ENCODE results near the gene THEM4.

Gene THEM4

DNA sequence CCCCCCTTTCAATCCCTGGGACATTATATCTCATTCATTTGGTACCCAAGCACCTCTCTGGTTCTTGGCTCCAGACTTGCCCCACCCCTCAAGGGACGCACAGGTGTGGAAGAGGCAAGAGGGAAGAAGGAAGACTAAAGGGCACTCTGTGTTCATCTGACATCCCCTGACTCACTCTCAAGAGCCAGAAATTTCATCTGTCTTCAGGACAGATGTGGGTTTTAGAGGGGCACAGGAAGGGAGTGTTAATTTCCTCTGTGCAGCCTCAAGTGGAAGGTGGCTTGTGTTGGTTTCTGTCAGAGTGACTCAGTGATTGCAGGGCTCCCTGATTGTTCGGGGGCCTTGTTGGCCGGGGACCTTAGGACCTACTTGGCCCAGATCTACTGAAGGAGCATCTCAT is 72.1 kb downstream of the THEM4 start:
- H3K4me1 ChIP-seq (ENCODE audit: insufficient read depth, poor library complexity, severe bottlenecking): peaks cover 39% of the 10 kb centered on the region
- DNase-seq (ENCODE audit: low spot score): peak; percentile 84
- peak; percentile 58 for ATAC-seq (ENCODE audit: low read depth)

DNA sequence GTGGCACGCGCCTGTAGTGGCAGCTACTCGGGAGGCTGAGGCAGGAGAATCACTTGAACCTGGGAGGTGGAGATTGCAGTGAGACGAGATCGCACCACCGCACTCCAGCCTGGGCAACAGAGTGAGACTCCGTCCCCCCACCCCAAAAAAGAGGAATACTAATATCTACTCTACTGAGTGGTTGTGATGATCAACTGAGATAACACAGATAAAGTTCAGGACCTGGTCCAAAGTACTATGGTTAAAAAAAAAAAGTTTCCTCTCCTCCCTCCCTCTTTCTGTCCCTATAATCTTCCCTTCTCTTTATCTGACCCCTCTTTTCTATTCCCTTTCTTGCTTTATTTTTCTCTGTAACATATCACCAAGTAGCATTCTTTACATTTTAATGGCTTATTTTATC is 73.7 kb downstream of the THEM4 start:
- no peaks in the 10 kb centered on the region for H3K9me3 ChIP-seq (ENCODE audit: severe bottlenecking)
- no peaks in the 10 kb centered on the region for H3K36me3 ChIP-seq (ENCODE audit: low read depth)
- DNase-seq (ENCODE audit: low spot score): no peak
- H3K4me3 ChIP-seq (ENCODE audit: severe bottlenecking): no peak overlapping the region
- TF ChIP-seq, protein P1, sequence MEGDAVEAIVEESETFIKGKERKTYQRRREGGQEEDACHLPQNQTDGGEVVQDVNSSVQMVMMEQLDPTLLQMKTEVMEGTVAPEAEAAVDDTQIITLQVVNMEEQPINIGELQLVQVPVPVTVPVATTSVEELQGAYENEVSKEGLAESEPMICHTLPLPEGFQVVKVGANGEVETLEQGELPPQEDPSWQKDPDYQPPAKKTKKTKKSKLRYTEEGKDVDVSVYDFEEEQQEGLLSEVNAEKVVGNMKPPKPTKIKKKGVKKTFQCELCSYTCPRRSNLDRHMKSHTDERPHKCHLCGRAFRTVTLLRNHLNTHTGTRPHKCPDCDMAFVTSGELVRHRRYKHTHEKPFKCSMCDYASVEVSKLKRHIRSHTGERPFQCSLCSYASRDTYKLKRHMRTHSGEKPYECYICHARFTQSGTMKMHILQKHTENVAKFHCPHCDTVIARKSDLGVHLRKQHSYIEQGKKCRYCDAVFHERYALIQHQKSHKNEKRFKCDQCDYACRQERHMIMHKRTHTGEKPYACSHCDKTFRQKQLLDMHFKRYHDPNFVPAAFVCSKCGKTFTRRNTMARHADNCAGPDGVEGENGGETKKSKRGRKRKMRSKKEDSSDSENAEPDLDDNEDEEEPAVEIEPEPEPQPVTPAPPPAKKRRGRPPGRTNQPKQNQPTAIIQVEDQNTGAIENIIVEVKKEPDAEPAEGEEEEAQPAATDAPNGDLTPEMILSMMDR (IDR thresholded peaks at IDR 0.05; ENCODE audit: poor library complexity, severe bottlenecking): no peak
- H3K27ac ChIP-seq (ENCODE audit: poor library complexity, severe bottlenecking): peak overlapping the region; percentile 75
- H3K4me1 ChIP-seq (ENCODE audit: insufficient read depth, poor library complexity, severe bottlenecking): peaks cover 41% of the 10 kb centered on the region
- no peak for ATAC-seq (ENCODE audit: low read depth)
- no peaks in the 10 kb centered on the region for H3K27me3 ChIP-seq (ENCODE audit: insufficient read depth, poor library complexity, severe bottlenecking)

More for the DNA sequence above, 72.1 kb downstream of the THEM4 start:
- no peaks in the 10 kb centered on the region for H3K27me3 ChIP-seq (ENCODE audit: insufficient read depth, poor library complexity, severe bottlenecking)
- H3K27ac ChIP-seq (ENCODE audit: poor library complexity, severe bottlenecking): peak overlapping the region; percentile 75
- H3K9me3 ChIP-seq (ENCODE audit: severe bottlenecking): no peaks in the 10 kb centered on the region
- H3K4me3 ChIP-seq (ENCODE audit: severe bottlenecking): no peak overlapping the region
- TF ChIP-seq, protein P1 (IDR thresholded peaks at IDR 0.05; ENCODE audit: poor library complexity, severe bottlenecking): no peak
- H3K36me3 ChIP-seq (ENCODE audit: low read depth): no peaks in the 10 kb centered on the region

DNA sequence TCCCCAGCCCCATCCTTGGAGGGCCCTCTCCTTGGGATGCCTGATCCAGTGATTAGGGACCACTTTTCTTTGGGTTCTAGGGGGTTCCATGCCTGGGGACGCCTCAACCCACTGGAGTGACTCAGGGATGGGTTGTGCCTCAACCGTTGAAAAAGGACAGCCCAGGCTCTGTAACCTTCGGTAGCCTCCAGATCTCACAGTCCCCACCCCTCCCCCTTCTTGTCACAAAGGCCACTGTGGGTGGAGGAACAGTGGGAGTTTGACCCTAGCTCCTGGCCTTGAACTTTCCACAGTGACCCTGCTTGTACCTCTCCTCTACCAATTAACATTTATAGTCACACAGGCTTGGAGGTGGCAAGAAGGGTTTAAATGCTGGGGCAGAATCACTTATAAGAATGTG is 75.1 kb downstream of the THEM4 start:
- no peaks in the 10 kb centered on the region for H3K36me3 ChIP-seq (ENCODE audit: low read depth)
- H3K4me1 ChIP-seq (ENCODE audit: insufficient read depth, poor library complexity, severe bottlenecking): peaks cover 42% of the 10 kb centered on the region
- H3K27me3 ChIP-seq (ENCODE audit: insufficient read depth, poor library complexity, severe bottlenecking): no peaks in the 10 kb centered on the region
- ATAC-seq (ENCODE audit: low read depth) (no peak), DNase-seq (ENCODE audit: low spot score) (no peak)
- no peak overlapping the region for H3K27ac ChIP-seq (ENCODE audit: poor library complexity, severe bottlenecking)
- TF ChIP-seq, protein P1 (IDR thresholded peaks at IDR 0.05; ENCODE audit: poor library complexity, severe bottlenecking): no peak
- no peak overlapping the region for H3K4me3 ChIP-seq (ENCODE audit: severe bottlenecking)
- H3K9me3 ChIP-seq (ENCODE audit: severe bottlenecking): no peaks in the 10 kb centered on the region

DNA sequence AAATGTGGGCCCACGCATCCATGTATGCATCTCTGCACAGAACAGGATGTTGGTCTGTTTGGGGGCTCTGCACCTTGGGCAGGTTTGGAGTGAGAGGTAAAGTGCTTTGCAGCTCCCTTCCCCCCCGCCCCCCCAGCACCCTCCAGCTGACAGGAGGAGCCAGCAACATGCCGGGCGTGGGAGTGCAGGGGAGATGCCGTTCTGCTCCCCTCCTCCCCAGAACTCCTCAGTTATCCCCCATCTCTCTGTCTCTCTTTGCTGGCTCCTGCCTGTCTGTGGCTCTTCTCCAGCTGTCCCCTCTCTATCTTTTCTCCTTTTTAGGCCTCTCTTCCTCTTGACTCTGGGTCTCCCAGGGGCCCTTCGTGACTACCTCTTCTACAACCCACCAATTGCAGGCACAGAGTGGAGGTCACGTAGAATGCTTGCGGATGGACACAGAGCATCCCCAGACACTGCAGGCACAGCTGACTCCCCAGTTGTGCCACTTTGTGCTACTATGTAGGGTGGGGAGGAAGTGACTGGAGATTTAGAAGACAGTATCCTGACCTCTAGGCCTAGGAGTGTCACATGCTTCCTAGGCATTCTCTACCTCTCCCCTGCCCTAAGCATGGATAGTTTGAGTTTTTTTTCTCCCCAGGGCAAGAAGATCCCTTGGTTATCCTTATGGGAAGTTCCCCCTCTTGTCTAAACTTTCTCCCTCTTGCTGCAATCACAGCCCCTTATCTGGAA is 76.0 kb downstream of the THEM4 start:
- H3K36me3 ChIP-seq (ENCODE audit: low read depth): no peaks in the 10 kb centered on the region
- no peak overlapping the region for H3K27ac ChIP-seq (ENCODE audit: poor library complexity, severe bottlenecking)
- TF ChIP-seq, protein P1 (IDR thresholded peaks at IDR 0.05; ENCODE audit: poor library complexity, severe bottlenecking): no peak
- no peak for ATAC-seq (ENCODE audit: low read depth)
- H3K9me3 ChIP-seq (ENCODE audit: severe bottlenecking): no peaks in the 10 kb centered on the region
- H3K4me1 ChIP-seq (ENCODE audit: insufficient read depth, poor library complexity, severe bottlenecking): peaks cover 43% of the 10 kb centered on the region
- no peak for DNase-seq (ENCODE audit: low spot score)
- no peak overlapping the region for H3K4me3 ChIP-seq (ENCODE audit: severe bottlenecking)
- H3K27me3 ChIP-seq (ENCODE audit: insufficient read depth, poor library complexity, severe bottlenecking): no peaks in the 10 kb centered on the region

DNA sequence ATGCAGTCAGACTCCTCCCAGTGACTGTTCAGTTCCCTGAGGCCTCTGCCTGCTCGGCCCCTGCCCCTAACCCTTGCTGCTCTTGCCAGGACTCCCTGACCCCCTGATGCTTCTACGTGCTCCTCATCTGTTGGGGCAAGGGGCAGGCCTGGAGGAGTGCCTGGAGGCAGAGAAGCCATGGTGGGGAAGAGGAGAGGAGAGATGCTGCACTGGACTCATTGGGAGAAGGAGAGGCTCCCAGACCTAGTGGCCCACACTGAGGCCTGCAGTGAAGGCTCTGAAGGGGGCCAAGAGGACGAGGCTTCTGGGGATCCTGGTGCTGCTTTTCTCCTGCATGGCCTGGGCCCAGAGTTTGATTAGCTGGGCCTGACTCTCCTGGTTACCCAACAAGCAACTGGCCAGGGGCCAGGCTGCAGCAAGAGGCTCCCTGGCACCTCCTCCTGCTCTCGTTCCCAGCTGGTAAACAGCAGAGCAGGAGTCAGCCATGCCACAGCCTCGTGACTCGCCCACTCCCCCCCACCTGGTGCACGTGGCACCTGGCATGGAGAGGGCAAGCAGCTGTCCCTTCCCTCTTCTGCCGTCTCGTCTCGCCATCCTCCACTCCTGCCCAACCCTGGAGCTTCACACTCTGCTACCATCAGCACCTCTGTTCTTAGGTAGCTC is 76.9 kb downstream of the THEM4 start:
- ATAC-seq (ENCODE audit: low read depth): 0 out of 3 replicates have a peak, but pooled peaks have one; percentile 6
- TF ChIP-seq, protein P1 (IDR thresholded peaks at IDR 0.05; ENCODE audit: poor library complexity, severe bottlenecking): no peak

More for the DNA sequence above, 76.9 kb downstream of the THEM4 start:
- Histone ChIP-seq H3K27ac (ENCODE audit: poor library complexity, severe bottlenecking) (no peak overlapping the region), H3K27me3 (ENCODE audit: insufficient read depth, poor library complexity, severe bottlenecking) (no peaks in the 10 kb centered on the region), H3K4me3 (ENCODE audit: severe bottlenecking) (no peak overlapping the region), H3K4me1 (ENCODE audit: insufficient read depth, poor library complexity, severe bottlenecking) (peaks cover 40% of the 10 kb centered on the region), H3K9me3 (ENCODE audit: severe bottlenecking) (no peaks in the 10 kb centered on the region), H3K36me3 (ENCODE audit: low read depth) (no peaks in the 10 kb centered on the region)
- peak; percentile 78 for DNase-seq (ENCODE audit: low spot score)

Measured in RWPE2 (cell line).